ENCODE data around the gene LRRC26. TPM values are rescaled to one million over a fixed set of nuclear protein-coding genes. Genes with fewer than 3 reads are reported as not detected.

LRRC26 gene
- total RNA-seq, 3 donors from 2014 or later, result 18.7 to 63.0 (median 58.9) TPM

GRCh38 chr9:137191691-137192447 is 22.0 kb upstream of the LRRC26 start:
- H3K9me3 ChIP-seq, result no peaks in the 10 kb centered on the region
- peaks cover 63% of the 10 kb centered on the region for H3K4me1 ChIP-seq (ENCODE audit: low read depth)
- DNase-seq, result no peak
- ATAC-seq, result no peak
- H3K36me3 ChIP-seq (ENCODE audit: low read depth), result no peaks in the 10 kb centered on the region
- intact Hi-C loops (cut with DNase I, micrococcal nuclease), result no loop called here
- H3K4me3 ChIP-seq, result no peak overlapping the region
- TF ChIP-seq CTCF (IDR thresholded peaks at IDR 0.05), result no peak

- no peak for DNase-seq
- peaks cover 62% of the 10 kb centered on the region for H3K4me1 ChIP-seq (ENCODE audit: low read depth)
- ATAC-seq, result no peak
- no peaks in the 10 kb centered on the region for H3K9me3 ChIP-seq
- intact Hi-C loops (cut with DNase I, micrococcal nuclease), result no loop called here
- H3K36me3 ChIP-seq (ENCODE audit: low read depth), result no peaks in the 10 kb centered on the region
- TF ChIP-seq CTCF (IDR thresholded peaks at IDR 0.05), result no peak
- no peak overlapping the region for H3K4me3 ChIP-seq
Observed at GRCh38 chr9:137191245-137191644, 21.4 kb upstream of the LRRC26 start.

- no peak for TF ChIP-seq CTCF (IDR thresholded peaks at IDR 0.05)
- H3K36me3 ChIP-seq (ENCODE audit: low read depth), result no peaks in the 10 kb centered on the region
- no peak for ATAC-seq
- H3K4me3 ChIP-seq, result no peak overlapping the region
- intact Hi-C loops (cut with DNase I, micrococcal nuclease), result no loop called here
- no peak for DNase-seq
- no peaks in the 10 kb centered on the region for H3K9me3 ChIP-seq
- peaks cover 58% of the 10 kb centered on the region for H3K4me1 ChIP-seq (ENCODE audit: low read depth)
Observed at GRCh38 chr9:137190315-137190856, 20.5 kb upstream of the LRRC26 start.

- peak; percentile 2 for ATAC-seq
- intact Hi-C loops (cut with DNase I, micrococcal nuclease), result no loop called here
- TF ChIP-seq CTCF (IDR thresholded peaks at IDR 0.05), result peak; percentile 16
- Histone ChIP-seq H3K9me3 (no peaks in the 10 kb centered on the region), H3K4me1 (ENCODE audit: low read depth) (peaks cover 50% of the 10 kb centered on the region), H3K36me3 (ENCODE audit: low read depth) (no peaks in the 10 kb centered on the region), H3K4me3 (peak overlapping the region; percentile 85)
- peak in 1 of 3 donors; percentile 43 for DNase-seq
Observed at GRCh38 chr9:137189297-137190295, 19.7 kb upstream of the LRRC26 start.

GRCh38 chr9:137188490-137189296 is 18.8 kb upstream of the LRRC26 start, which contains the start of the genes ANAPC2 and SSNA1:
Gene ANAPC2 (minus strand): TSS chr9:137188560. CDS start chr9:137188532, 28 bp downstream.
Gene SSNA1 (plus strand): TSS chr9:137188676. CDS start chr9:137188727, 51 bp downstream.
- ATAC-seq, result peak; percentile 90

More at GRCh38 chr9:137188490-137189296, 18.8 kb upstream of the LRRC26 start, which contains the start of the genes ANAPC2 and SSNA1:
- TF ChIP-seq CTCF (IDR thresholded peaks at IDR 0.05), result no peak
- H3K36me3 ChIP-seq (ENCODE audit: low read depth), result no peaks in the 10 kb centered on the region
- peak; percentile 94 to 98 (median 95) for DNase-seq
- H3K9me3 ChIP-seq, result no peaks in the 10 kb centered on the region
- intact Hi-C loops (cut with DNase I, micrococcal nuclease), result no loop called here
- H3K4me3 ChIP-seq, result peak within 1 kb of the TSS; percentile 85
- H3K4me1 ChIP-seq (ENCODE audit: low read depth), result peaks cover 43% of the 10 kb centered on the region

Measured in mucosa of descending colon (tissue), 3 donors.